Epithelial cell of esophagus (primary cell): ENCODE measurements around the gene SLC6A18.

Experiments used
- DNase-seq: peaks from one replicate; pipeline ENCODE4 v3.0.0; 2010; ENCODE audit warnings: low read depth
- H3K4me3 ChIP-seq: 2 replicates; pipeline ENCODE4 v1.5.1; 2011; ENCODE audit warnings: mild to moderate bottlenecking, low read length, control low read depth
- CTCF ChIP-seq: IDR thresholded peaks from 2 replicates; pipeline ENCODE4 v1.5.1; 2011; ENCODE audit warnings: low read depth, mild to moderate bottlenecking, low read length, control low read depth, inconsistent platforms; ENCODE audit not compliant: insufficient read depth; ENCODE audit errors: missing control alignments

Gene SLC6A18

GRCh38 chr5:1246711-1247431 lies 21.7 kb downstream of the SLC6A18 start:
- no peak for TF ChIP-seq CTCF
- H3K4me3 ChIP-seq, result no peak overlapping the region
- DNase-seq, result peak; percentile 14

- DNase-seq, result no peak
- TF ChIP-seq CTCF, result no peak
- no peak overlapping the region for H3K4me3 ChIP-seq
Measured at GRCh38 chr5:1247811-1248210, 22.6 kb downstream of the SLC6A18 start.

- TF ChIP-seq CTCF, result no peak
- DNase-seq, result no peak
- H3K4me3 ChIP-seq, result no peak overlapping the region
Measured at GRCh38 chr5:1249366-1250280, 24.4 kb downstream of the SLC6A18 start.

GRCh38 chr5:1251678-1252580 lies 26.7 kb downstream of the SLC6A18 start:
- DNase-seq, result no peak
- no peak overlapping the region for H3K4me3 ChIP-seq
- TF ChIP-seq CTCF, result no peak

- H3K4me3 ChIP-seq, result no peak overlapping the region
- no peak for TF ChIP-seq CTCF
- no peak for DNase-seq
Measured at GRCh38 chr5:1252681-1253080, 27.5 kb downstream of the SLC6A18 start.

GRCh38 chr5:1253456-1254105 lies 28.4 kb downstream of the SLC6A18 start:
- no peak for TF ChIP-seq CTCF
- no peak overlapping the region for H3K4me3 ChIP-seq

More at GRCh38 chr5:1253456-1254105, 28.4 kb downstream of the SLC6A18 start:
- DNase-seq, result no peak
